ENCODE data around the gene TRIM13. TPM values are rescaled to one million over a fixed set of nuclear protein-coding genes. Genes with fewer than 3 reads are reported as not detected.
"Not testable (repeated sequence)": the region's sequence is repeated elsewhere in the genome, so short reads cannot be mapped to it uniquely, and the experiment has no call there.

TRIM13 gene
- 31.5 TPM for total RNA-seq

GRCh38 chr13:49996951-49997895 lies at the start of gene TRIM13:
TSS of gene TRIM13 (plus strand) at chr13:49997042. CDS start at chr13:50011941, 14,899 bp downstream.
- DNase-seq = peak; percentile 96

- DNase-seq = not testable (repeated sequence)
These were observed 48.0 kb upstream of the TRIM13 start for GRCh38 chr13:49948777-49949270.

- no peak for DNase-seq
These were observed 44.9 kb upstream of the TRIM13 start for GRCh38 chr13:49951754-49952535.

- no peak for DNase-seq
These were observed 43.3 kb upstream of the TRIM13 start for GRCh38 chr13:49953560-49953959.

GRCh38 chr13:49954674-49955455 lies 42.0 kb upstream of the TRIM13 start:
- DNase-seq = no peak

GRCh38 chr13:49956131-49956530 lies 40.7 kb upstream of the TRIM13 start:
- no peak for DNase-seq

- no peak for DNase-seq
These were observed 38.5 kb upstream of the TRIM13 start for GRCh38 chr13:49958321-49958720.

- DNase-seq = no peak
These were observed 29.4 kb upstream of the TRIM13 start for GRCh38 chr13:49967456-49967855.

GRCh38 chr13:49972709-49973108 lies 24.1 kb upstream of the TRIM13 start:
- DNase-seq = no peak

- DNase-seq = no peak
These were observed 21.0 kb upstream of the TRIM13 start for GRCh38 chr13:49975826-49976225.

- peak; percentile 86 for DNase-seq
These were observed 20.3 kb upstream of the TRIM13 start for GRCh38 chr13:49976314-49977258.

- DNase-seq = no peak
These were observed 18.9 kb upstream of the TRIM13 start for GRCh38 chr13:49977992-49978391.

- no peak for DNase-seq
These were observed 16.6 kb upstream of the TRIM13 start for GRCh38 chr13:49980266-49980665.

- DNase-seq = no peak
These were observed 11.7 kb upstream of the TRIM13 start for GRCh38 chr13:49985129-49985528.

GRCh38 chr13:49986471-49986870 lies 10.4 kb upstream of the TRIM13 start:
- no peak for DNase-seq

GRCh38 chr13:49990612-49991011 lies 6.2 kb upstream of the TRIM13 start:
- DNase-seq = not testable (repeated sequence)

- DNase-seq = no peak
These were observed 3.7 kb upstream of the TRIM13 start for GRCh38 chr13:49993111-49993510.

- no peak for DNase-seq
These were observed 3.2 kb upstream of the TRIM13 start for GRCh38 chr13:49993666-49994065.

- no peak for DNase-seq
These were observed 1.2 kb upstream of the TRIM13 start for GRCh38 chr13:49995625-49996101.

- DNase-seq = peak; percentile 97
These were observed 504 bp upstream of the TRIM13 start for GRCh38 chr13:49996161-49996915.
